NCI-H460 (cell line): Measurements from ENCODE around the gene PTPRO. TPM values are rescaled to one million over a fixed set of nuclear protein-coding genes. Genes with fewer than 3 reads are reported as not detected.

Experiments
- DNase-seq: peaks from one replicate; pipeline ENCODE4 v3.0.0-alpha.2; 2016; ENCODE audit warnings: low read depth; ENCODE audit errors: extremely low read depth
- polyA plus RNA-seq: library from polyadenylated mRNA; depleted of rRNA; stranded (reverse); fragments of >200 nt; gene quantifications from 2 replicates; pipeline ENCODE4 v1.2.3, GENCODE V29; 2014; cell fraction: nucleus; rRNA removed
- total RNA-seq: library from RNA; depleted of rRNA; stranded (reverse); fragments of >200 nt; shearing (Covaris generic); gene quantifications from 2 replicates; pipeline ENCODE4 v1.2.3, GENCODE V29; 2014; rRNA removed

Gene PTPRO
- total RNA-seq, result not detected in 2 replicates
- 0.15 TPM in 1 of 2 replicates, not detected in the other for polyA plus RNA-seq

DNA sequence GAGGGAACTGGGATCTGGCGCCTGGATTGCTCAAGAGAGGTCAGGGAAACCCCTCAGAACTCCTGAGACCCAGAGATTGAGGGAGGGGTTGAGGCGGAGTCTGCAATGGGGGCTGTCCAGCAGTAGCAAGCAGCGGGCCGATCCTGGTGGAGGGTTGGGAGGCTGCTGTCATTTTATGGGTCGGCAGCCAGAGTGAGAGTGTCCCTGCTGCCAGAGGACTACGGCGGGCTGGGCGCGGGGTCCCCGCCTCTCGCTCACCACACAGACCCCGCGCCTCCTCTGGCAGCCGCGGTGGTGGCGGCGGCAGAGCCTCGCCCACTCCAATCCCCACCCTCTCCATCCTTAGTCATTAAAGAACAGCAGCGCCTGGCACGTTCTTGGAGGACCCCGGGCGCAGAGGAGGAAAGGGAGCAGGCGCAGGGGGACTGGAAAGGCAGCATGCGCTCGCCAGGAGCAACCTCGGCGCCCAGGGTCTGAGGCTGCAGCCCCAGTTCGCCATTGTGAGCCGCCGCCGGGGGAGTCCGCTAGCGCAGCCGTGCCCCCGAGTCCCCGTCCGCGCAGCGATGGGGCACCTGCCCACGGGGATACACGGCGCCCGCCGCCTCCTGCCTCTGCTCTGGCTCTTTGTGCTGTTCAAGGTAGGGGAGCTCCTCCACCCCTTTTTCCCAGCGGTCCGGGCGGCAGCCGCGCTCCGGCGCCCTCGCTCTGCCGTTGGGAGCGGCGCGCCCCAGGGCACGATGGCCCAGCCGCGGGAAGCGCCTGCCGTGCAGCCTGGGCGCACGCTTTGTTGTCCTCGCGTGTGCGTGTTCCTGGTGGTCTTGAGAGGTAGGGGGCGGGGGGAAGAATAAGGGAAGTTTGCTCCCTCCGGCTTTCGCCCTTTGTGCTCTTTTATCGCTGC is at the start of gene PTPRO:
Gene PTPRO (plus strand): TSS at position 345 of the 898 bp plus-strand sequence.
- DNase-seq, result no peak

DNA sequence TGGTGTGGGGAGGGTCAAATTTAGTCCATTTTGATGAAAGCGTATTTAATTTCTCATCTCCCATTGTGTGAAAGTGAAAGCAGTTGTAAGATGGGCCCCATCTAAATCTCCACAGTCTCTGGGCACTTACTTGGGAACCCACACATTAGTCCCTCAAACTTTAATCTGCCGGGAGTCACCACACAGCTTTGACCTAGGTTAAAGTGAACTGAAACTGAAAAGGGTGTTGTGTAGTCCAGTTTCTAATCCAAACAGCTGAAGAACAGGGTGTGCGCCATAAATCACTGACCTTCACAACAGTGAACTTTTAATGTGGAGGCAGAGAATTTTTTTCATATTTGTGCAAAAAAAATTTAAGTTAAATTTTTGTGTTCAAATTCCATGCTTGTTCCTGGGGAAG is 48.4 kb upstream of the PTPRO start:
- no peak for DNase-seq

DNA sequence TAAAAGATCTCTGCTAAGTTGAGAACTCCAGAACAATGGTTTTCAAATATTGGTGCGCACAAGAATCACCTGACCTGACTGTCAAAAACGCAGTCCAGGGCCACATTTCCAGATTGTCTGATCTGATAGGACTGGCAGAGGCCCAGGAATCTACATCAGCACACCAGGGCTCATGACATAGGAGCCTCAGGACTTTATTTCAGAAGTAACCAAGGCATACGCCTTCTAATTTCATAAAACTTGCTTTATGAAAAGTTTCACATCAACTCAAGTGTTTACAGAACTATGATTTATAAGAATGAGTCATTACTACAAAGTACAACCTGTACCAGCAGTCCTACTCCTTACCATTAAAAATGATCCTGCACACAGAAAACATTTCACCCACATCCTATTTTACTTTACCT is 47.7 kb upstream of the PTPRO start:
- DNase-seq, result no peak

DNA sequence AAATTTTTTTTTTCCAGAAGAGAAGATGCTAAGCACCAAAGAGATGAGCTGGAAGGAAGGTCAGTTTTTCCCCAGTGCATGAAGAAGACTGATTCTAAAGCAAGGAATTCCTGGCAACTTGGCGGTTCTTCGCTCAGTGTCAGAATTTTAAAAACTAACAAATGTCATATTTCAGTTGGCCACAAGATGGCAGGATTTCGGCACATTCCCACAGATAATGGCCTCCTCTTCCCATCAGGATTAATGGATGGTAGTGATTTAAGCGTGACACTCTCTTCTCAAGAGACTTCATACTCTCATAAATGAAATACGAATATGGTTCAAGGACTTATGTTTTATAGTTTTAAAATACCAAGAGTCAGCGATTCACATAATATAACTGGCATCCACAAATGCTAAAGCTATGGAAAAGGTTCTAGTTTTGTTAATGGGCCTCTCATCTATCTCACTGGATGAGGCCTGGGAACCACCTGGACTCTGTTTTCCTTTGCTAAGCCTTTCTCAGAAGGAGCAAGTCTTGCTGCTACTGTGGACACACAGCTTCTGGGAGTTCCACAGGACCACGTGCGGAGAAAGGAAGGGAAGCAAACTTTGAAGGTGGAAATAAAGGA is 46.1 kb upstream of the PTPRO start:
- DNase-seq, result peak; percentile 29

DNA sequence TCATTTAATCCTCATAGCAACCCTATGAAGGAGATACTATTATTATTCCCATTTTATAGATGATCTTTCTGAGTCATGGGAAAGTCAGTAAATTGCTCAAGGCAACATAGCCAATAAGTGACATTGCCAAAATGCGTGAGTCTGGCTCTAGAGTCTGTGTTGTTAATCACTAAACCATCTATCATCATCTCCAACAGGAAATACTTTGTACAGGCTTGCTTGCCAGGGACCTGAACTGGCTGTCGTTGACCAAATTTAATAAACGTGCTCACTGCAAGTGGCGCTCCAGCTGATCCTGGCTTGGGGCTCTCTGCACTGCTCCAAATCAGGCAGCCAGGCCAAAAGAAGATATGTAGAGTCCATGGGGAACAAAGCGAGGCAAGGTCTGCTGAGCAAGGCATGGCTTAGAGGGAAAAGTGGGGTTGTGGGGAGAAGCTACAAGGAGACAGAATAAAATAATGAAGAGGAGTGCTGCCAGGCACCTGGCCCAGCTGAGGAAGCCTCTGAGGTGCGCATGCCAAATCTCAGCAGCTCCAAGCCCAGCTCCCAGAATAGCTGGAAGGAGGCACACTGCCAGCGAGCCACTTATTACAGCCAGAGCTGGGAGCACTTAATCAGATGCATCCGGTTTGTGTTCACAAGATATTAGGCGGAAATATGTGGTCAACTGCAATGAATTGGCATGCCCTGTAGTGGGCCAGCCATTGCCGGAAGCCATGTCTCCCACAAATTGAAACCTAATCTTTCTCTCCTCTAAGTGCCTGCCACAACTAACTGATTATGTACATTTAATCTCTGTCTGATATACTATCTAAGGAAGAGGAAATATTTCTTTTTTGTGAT is 43.3 kb upstream of the PTPRO start:
- no peak for DNase-seq

DNA sequence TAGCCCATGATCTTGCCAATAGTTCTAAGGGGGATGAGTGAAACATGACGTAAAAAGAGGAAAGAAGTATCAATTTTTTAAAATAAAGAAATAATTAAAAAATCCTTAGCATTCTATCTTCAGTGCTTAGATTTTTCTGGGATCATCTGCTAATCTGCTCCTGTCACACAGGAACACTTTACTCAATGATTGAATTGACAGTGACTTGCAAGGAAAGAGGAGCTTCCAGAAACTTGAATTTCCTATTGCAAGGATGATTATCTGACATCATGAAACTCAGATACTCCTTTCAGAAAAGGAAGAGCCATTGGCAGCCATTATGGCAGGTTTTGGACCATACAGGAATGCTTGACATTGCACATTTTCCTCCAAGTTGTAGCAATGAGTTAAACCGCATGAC is 41.4 kb upstream of the PTPRO start:
- no peak for DNase-seq

DNA sequence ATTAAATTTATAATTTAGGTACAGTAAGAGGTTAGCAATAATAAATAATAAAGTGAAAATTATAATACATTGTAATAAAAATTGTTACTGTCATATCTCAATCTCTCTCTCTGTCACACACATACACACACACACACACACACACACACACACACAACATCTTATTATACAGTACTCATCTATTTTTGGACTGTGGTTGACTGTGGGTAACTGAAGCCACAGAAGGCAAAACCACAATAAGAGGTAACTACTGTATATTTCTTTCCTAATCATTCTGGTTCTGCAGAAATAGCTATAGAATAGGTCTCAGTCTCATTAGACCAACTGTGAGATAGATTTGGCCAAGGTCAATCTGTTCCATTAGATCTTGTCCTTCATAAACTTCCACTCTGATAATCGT is 33.1 kb upstream of the PTPRO start:
- DNase-seq, result no peak

DNA sequence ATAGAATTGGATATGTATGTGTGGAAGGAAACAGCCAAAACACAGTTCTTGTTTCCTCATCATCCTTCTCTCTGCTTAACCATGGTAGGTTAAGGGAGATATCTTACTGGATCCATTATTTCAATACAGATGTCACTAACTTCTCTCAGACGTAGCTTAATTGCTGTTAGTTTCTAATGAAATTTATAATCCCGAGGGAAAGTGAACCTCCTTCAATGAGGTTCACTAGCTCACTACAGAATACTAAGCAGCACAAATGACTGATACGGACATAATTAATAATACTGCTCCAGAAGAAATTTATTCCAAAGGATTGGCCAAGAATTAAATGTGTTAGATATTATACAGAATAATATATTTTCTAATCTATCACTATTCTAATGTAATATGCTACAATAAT is 28.6 kb upstream of the PTPRO start:
- no peak for DNase-seq

DNA sequence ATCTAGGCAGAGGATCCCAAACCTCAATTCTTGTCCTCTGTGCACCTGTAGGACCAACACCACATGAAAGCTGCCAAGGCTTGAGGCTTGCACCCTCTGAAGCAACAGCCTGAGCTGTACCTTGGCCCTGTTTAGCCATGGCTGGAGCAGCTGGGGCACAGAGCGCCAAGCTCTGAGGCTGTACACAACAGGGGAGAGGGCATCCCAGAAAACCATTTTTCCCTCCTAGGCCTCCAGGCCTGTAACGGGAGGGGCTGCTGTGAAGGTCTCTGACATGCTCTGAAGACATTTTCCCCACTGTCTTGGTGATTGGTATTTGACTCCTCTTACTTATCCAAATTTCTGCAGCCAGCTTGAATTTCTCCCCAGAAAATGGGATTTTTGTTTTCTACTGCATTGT is 22.4 kb upstream of the PTPRO start:
- DNase-seq, result no peak

DNA sequence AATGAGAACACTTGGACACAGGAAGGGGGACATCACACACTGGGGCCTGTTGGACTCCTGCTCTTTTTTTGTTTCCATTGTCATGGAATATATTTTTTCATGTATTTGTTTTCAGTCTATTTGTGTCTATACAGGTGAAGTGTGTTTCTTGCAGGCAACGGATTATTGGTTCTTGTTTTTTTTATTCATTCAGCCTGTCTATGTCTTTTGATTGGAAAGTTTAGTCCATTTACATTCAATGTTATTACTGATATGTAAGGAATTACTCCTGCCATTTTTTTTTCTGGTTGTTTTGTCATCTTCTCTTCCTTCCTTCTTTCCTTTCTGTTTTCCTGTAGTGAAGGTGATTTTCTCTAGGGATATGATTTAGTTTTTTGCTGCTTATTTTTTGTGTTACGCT is 18.0 kb upstream of the PTPRO start:
- no peak for DNase-seq

DNA sequence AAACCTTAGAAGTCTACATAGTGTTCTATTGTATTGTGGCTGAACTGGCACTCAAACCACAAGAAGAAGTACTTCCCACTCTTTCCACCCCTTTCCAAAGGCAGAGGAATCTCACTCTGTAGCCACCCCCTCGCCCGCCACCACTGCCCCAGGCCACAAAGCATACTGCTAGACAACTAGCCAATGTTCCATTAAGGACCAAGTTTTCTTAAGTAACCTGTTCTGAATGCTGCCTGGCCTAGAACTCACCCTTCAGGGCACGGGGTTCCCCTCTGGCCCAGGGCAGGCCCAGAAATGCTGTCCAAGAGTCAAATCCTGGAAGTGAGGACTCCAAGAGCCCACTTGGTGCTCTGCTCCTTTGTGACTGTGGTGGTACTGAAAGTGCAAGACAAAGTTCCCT is 15.7 kb upstream of the PTPRO start:
- no peak for DNase-seq

DNA sequence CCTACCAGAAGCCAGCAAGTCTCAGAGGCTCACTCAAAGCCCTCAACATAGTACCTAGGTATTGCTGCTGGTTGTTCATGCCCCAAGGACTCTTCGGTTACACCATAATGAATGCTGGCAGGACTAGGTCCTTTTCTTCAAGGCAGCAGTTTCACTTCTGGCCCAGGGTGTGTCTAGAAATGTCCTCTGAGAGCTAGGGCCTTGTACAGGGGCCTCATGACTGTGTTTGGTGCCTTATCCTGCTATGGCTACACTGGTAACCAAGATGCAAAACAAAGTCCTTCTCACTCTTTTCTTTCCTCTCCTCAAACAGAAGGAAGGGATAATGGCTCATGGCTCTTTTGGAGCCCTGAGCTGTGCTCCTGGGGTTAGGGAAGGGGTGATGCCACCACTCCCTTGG is 15.2 kb upstream of the PTPRO start:
- no peak for DNase-seq

DNA sequence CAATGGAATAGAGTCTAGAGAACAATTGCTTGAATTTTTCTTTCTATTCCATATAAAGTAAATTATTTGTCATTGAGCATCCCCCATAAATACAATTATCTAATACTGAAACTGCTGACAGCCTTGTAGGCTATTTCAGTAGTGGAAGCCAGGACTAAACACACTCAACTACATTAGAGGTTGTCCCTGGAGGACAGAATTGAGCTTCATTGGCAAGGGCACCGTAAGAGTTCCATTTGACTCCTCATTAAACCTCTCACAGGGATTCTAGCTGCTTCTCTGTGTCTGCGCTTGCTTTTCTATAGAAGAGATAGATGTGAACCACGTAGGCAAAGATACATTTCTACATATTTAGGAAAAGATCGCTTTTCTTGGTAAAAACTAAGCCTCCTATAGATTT is 3.5 kb upstream of the PTPRO start:
- DNase-seq, result no peak

DNA sequence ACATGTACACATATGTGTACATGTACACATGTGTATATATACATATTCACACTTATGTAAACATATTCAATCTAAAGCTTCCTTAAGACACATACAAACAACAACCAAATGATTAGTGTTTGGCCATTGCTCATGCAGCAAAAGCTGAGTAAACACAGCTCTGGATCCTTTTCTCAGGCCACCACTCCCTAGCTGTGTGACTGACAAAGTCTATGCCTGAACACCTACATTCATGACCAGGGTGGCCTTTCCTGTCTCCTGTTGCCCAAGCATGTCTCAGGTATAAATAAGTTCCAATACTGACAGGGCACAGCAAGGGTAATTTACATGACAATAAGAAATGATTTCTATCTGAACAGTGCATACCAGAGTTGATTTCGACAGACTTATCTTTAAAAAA is 1.4 kb upstream of the PTPRO start:
- no peak for DNase-seq

- no peak for DNase-seq
These were observed 1.2 kb downstream of the PTPRO start for GRCh38 chr12:15323480-15323879.

- DNase-seq, result no peak
These were observed 7.6 kb downstream of the PTPRO start for GRCh38 chr12:15329891-15330290.

DNA sequence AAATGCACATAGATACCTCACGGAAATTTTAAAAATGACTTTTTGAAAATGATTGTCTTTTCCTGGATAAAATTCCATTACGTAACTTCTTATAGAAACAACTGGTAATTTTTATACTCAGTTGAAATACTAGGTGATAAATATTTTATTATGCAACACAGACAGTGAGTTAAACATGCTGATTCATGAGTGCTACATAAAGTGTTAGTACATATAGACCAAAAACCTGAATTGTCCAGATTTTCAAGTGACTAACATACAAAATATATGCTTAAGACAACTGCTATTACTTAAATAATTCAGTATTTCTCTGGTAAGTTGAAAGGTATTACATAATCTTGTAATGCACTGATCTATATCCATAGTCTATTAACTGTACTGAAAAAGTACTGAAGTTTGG is 11.9 kb downstream of the PTPRO start:
- no peak for DNase-seq

DNA sequence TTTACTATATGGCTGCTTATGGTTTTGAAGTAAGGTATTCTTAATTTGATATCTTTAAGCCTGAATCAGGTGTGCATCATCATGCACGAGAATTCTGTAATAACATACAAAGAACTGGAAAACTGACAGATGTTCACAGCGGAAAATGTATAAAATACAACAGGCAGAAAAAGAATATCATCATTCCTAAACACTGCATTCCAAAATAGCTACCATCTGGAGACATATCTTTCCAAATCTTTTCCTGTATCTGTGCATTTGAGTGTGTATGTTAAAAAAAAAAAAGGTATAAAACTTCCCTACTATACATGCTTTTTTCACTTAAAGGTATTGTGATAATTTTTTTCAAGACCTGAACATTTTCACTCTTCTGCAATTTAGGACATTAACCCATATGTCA is 13.7 kb downstream of the PTPRO start:
- DNase-seq, result no peak

DNA sequence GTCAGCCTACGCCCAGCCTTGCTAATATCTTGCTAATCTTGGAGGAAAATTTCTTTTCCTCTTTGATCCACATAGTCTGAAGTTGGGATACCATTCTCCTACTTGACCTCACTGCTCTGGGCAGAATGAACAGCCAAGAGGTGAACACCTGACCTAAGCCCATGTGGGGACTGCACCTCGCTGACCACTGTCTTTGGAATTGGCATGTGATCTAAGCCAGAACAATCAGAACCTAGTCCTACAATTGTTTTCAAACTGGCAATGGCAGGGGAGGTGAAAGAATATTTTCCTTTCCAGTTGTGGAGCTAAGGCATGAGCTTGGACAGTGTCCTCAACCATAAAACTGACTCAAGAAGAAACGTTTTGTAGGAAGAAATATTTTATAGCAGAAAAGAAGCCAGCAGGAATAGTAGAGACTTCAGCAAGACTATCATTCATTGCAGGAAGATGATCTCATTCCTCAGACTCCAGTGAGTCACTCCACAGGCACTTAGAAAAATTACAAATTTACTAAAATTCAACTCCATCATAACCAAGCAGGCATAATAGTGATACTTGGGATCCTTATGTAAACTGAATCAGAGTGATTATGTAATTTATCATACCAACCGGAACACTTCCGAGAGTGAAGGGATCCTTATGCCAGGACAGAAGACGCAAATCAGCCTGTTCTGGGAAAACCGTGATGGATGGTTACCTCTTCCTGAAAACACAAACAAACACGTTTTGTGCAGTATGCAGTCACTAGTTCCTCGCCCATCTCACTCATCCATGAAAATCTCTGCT is 14.7 kb downstream of the PTPRO start:
- DNase-seq, result no peak

GRCh38 chr12:15341371-15341770 is 19.1 kb downstream of the PTPRO start:
- DNase-seq, result no peak
